Fibroblast of lung (primary cell): ENCODE measurements around the gene TSSK2.

Source experiments
- CTCF ChIP-seq, 2 donors: IDR thresholded peaks in 1 of 2; conservative IDR thresholded peaks in 1 of 2; 1 replicate in 1 of 2; 2 replicates in 1 of 2; pipeline ENCODE4 v1.5.1; 2011 to 2012; ENCODE audit warnings: low read length in 2 of 2, control low read depth in 1 of 2, inconsistent platforms in 1 of 2, low read depth in 1 of 2, mild to moderate bottlenecking in 1 of 2
- EZH2 ChIP-seq: IDR thresholded peaks from 2 replicates; pipeline ENCODE4 v1.5.1; 2012; ENCODE audit warnings: low read length, control low read depth, mild to moderate bottlenecking; ENCODE audit errors: missing control alignments

- TF ChIP-seq CTCF (conservative IDR thresholded peaks at IDR 0.05 in 1 of 2, IDR thresholded peaks at IDR 0.05 in 1 of 2; ENCODE audit: low read depth in 1 of 2, low read length in 2 of 2), result no peak
- TF ChIP-seq EZH2, result no peak
Observed at GRCh38 chr22:19166421-19166820, 35.3 kb downstream of the TSSK2 start.
